HG03439 (cell line): ENCODE measurements around the gene PLXNA2.

ENCODE experiments used
- ATAC-seq: cut with Tn5 transposase; IDR thresholded peaks from one replicate; pipeline ENCODE4 v1.9.1; 2021; ENCODE audit warnings: mild to moderate bottlenecking, moderate library complexity; ENCODE audit not compliant: unreplicated experiment

The PLXNA2 gene

GRCh38 chr1:208149776-208150514, 94.2 kb downstream of the PLXNA2 start:
- ATAC-seq, result no peak

GRCh38 chr1:208149213-208149612, 95.0 kb downstream of the PLXNA2 start:
- ATAC-seq, result no peak

GRCh38 chr1:208148380-208148779, 95.8 kb downstream of the PLXNA2 start:
- ATAC-seq, result no peak

- no peak for ATAC-seq
Measured at GRCh38 chr1:208146650-208147049, 97.5 kb downstream of the PLXNA2 start.

GRCh38 chr1:208145167-208145566, 99.0 kb downstream of the PLXNA2 start:
- ATAC-seq, result no peak

- no peak for ATAC-seq
Measured at GRCh38 chr1:208142590-208143382, 101.4 kb downstream of the PLXNA2 start.

GRCh38 chr1:208141610-208142192, 102.5 kb downstream of the PLXNA2 start:
- ATAC-seq, result no peak

- no peak for ATAC-seq
Measured at GRCh38 chr1:208139434-208140045, 104.6 kb downstream of the PLXNA2 start.

GRCh38 chr1:208137193-208137592, 107.0 kb downstream of the PLXNA2 start:
- no peak for ATAC-seq

- no peak for ATAC-seq
Measured at GRCh38 chr1:208136459-208137182, 107.6 kb downstream of the PLXNA2 start.

- ATAC-seq, result no peak
Measured at GRCh38 chr1:208135354-208135753, 108.8 kb downstream of the PLXNA2 start.

GRCh38 chr1:208134491-208134890, 109.7 kb downstream of the PLXNA2 start:
- no peak for ATAC-seq

- ATAC-seq, result no peak
Measured at GRCh38 chr1:208133355-208133754, 110.8 kb downstream of the PLXNA2 start.

- ATAC-seq, result peak; percentile 86
Measured at GRCh38 chr1:208132287-208132882, 111.8 kb downstream of the PLXNA2 start.

- ATAC-seq, result no peak
Measured at GRCh38 chr1:208131621-208132286, 112.4 kb downstream of the PLXNA2 start.

- no peak for ATAC-seq
Measured at GRCh38 chr1:208129487-208129886, 114.7 kb downstream of the PLXNA2 start.

GRCh38 chr1:208129060-208129459, 115.1 kb downstream of the PLXNA2 start:
- no peak for ATAC-seq

GRCh38 chr1:208127792-208128529, 116.2 kb downstream of the PLXNA2 start:
- ATAC-seq, result no peak

- no peak for ATAC-seq
Measured at GRCh38 chr1:208127284-208127683, 116.9 kb downstream of the PLXNA2 start.
